GM19452 (cell line): ENCODE results near the gene MRPL4.

Experiments used
- ATAC-seq: cut with Tn5 transposase; IDR thresholded peaks from one replicate; pipeline ENCODE4 v1.9.1; 2021; ENCODE audit not compliant: unreplicated experiment

Gene MRPL4

GRCh38 chr19:10288662-10289166 lies 36.7 kb downstream of the MRPL4 start:
- ATAC-seq: no peak

GRCh38 chr19:10289167-10289835 lies 37.3 kb downstream of the MRPL4 start:
- ATAC-seq: no peak

- no peak for ATAC-seq
These were observed 37.9 kb downstream of the MRPL4 start, which contains the start of gene ICAM5 for GRCh38 chr19:10289836-10290356. Gene ICAM5 (plus strand): TSS chr19:10289952. CDS start chr19:10290044, 92 bp downstream.

GRCh38 chr19:10290357-10290875 lies 38.4 kb downstream of the MRPL4 start:
- ATAC-seq: no peak

GRCh38 chr19:10290876-10291553 lies 39.0 kb downstream of the MRPL4 start:
- no peak for ATAC-seq

- no peak for ATAC-seq
These were observed 39.7 kb downstream of the MRPL4 start for GRCh38 chr19:10291554-10292205.

GRCh38 chr19:10292206-10292788 lies 40.3 kb downstream of the MRPL4 start:
- ATAC-seq: no peak

GRCh38 chr19:10292789-10293636 lies 41.0 kb downstream of the MRPL4 start:
- no peak for ATAC-seq

GRCh38 chr19:10293637-10294367 lies 41.8 kb downstream of the MRPL4 start:
- ATAC-seq: no peak

- ATAC-seq: no peak
These were observed 42.3 kb downstream of the MRPL4 start for GRCh38 chr19:10294368-10294697.

GRCh38 chr19:10295305-10295846 lies 43.4 kb downstream of the MRPL4 start:
- no peak for ATAC-seq

GRCh38 chr19:10295847-10296591 lies 44.0 kb downstream of the MRPL4 start:
- no peak for ATAC-seq

- ATAC-seq: no peak
These were observed 47.8 kb downstream of the MRPL4 start for GRCh38 chr19:10299545-10300458.

- ATAC-seq: no peak
These were observed 53.3 kb downstream of the MRPL4 start for GRCh38 chr19:10305139-10305806.

- ATAC-seq: no peak
These were observed 54.3 kb downstream of the MRPL4 start for GRCh38 chr19:10306327-10306726.

GRCh38 chr19:10309423-10309822 lies 57.4 kb downstream of the MRPL4 start, which contains the start of gene ZGLP1:
Gene ZGLP1 (minus strand): TSS chr19:10309815.
- no peak for ATAC-seq
